ENCODE measurements around the gene DHX40.
A peak's percentile ranks its signal among the peaks of the same experiment; 100 is the strongest.
"Not testable (repeated sequence)": the region's sequence is repeated elsewhere in the genome, so short reads cannot be mapped to it uniquely, and the experiment has no call there.

The DHX40 gene

GRCh38 chr17:59561042-59561441, 4.4 kb upstream of the DHX40 start:
- DNase-seq (ENCODE audit: low read depth in 2 of 2) = no peak

GRCh38 chr17:59565959-59566324, 532 bp downstream of the DHX40 start:
- DNase-seq (ENCODE audit: low read depth in 2 of 2) = peak; percentile 26 to 32

GRCh38 chr17:59569151-59569550, 3.7 kb downstream of the DHX40 start:
- DNase-seq (ENCODE audit: low read depth in 2 of 2) = not testable (repeated sequence)

DNA sequence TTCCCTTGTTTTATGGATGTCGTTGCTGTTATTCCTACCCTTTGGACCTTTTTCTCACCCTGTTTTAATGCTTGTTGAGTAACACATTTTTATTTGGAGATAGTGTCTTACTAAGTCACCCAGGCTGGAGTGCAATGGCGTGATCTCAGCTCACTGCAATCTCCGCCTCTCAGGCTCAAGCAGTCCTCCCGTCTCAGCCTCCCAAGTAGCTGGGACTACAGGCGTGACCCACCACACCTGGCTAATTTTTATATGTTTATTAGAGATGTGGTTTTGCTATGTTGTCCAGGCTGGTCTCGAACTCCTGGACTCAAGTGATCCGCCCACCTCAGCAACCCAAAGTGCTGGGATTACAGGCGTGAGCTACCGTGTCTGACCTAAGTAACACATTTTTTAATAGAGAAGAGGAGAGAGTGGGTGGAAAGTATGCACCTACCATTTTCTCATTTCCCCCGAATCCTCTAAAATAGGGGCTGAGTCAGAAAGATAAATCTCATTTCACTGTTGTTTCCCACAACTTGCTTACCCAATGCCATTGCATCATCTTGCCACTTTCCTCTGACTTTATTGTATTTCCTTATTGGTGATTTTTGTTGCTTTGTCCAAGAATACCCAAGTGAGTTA, 7.0 kb downstream of the DHX40 start:
- no peak for DNase-seq (ENCODE audit: low read depth in 2 of 2)

GRCh38 chr17:59584168-59584567, 18.8 kb downstream of the DHX40 start:
- DNase-seq (ENCODE audit: low read depth in 2 of 2) = not testable (repeated sequence)

- DNase-seq (ENCODE audit: low read depth in 2 of 2) = no peak
Observed at GRCh38 chr17:59600169-59600568, 34.8 kb downstream of the DHX40 start.

- DNase-seq (ENCODE audit: low read depth in 2 of 2) = no peak
Observed at GRCh38 chr17:59601130-59601529, 35.7 kb downstream of the DHX40 start.

GRCh38 chr17:59607061-59607460, 41.7 kb downstream of the DHX40 start:
- no peak for DNase-seq (ENCODE audit: low read depth in 2 of 2)

DNA sequence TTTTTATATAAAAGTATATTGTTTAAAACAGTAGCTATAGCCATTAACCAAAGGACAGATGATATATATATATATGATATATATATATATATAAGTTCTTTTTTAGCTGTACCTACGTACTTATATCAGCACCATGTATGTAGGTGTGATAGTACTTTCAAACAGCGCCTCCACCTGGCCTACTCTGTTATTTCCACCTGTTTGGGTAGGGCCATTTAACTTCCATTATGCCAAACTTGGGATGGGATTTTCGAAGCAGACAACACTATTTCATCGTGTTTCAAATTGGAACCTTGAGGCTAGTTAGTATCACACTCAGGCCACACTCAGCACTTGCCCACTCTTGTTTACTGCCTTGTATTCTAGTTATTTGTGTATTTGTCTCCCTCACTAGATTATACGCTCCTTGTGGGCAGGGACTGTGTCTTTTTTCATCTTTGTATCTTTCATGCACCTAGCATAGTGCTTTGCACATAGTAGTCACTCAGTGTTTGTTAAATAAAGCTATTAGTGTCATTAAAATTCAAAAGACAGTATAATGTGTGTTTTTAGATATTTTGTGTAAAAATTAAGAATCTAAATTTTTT, 42.5 kb downstream of the DHX40 start:
- peak; percentile 26 to 49 for DNase-seq (ENCODE audit: low read depth in 2 of 2)

DNA sequence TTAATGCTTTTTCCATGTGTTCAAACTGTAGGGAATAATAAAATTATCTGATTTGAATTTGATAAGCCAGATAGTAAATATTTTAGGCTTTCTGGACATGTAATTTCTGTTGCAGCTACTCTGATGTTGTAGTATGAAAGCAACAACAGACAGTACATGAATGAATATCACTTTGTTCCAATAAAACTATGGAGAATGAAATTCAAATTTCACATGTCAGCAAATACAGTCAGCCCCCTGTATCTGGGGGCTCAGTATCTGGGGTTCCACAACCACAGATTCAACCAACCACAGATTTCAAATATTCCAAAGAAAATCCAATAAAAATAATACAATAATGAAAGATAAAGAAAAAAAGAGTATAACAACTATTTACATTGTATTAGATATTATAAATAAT, 46.1 kb downstream of the DHX40 start:
- no peak for DNase-seq (ENCODE audit: low read depth in 2 of 2)

GRCh38 chr17:59616253-59616920, 51.0 kb downstream of the DHX40 start:
- no peak for DNase-seq (ENCODE audit: low read depth in 2 of 2)

DNA sequence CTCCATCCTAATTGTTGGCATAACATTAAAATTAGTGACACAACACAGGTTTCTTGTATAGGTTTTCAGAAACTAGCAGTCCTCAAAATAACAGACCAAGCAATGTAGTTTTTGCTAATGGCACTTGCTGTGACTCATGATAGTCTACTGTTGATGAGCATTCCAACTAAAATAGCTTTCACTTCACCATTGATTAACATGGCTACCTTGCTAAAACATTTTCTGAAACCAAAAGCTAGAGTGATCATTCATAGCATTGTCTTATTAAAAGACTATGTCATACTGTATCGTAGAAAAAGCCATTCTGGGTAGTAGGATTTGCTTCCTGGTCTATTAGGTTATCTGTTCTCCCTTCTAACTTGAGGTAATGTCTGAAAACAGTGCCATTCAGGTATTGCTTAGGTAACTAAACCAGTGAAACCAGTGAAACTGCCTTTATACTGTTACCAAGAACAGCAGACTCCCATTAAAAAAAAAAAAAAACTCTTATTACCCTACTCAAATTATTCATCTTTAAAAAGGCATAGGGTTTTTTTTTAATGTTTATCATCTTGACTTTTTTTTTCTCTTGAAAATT, 51.8 kb downstream of the DHX40 start:
- no peak for DNase-seq (ENCODE audit: low read depth in 2 of 2)

DNA sequence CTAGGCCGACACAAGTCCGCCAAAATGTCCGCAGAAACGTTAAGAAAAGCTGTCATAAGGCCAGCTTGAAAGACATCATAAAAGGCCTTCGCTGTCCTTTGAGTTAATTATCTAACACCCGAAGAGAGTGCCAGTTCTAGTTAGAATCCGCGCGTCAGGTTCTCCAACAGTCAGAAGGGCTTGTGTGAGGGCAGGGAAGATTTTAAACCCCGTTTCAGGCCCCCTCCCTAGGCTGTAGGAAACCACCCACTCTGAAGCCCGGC, 53.6 kb downstream of the DHX40 start:
- no peak for DNase-seq (ENCODE audit: low read depth in 2 of 2)

DNA sequence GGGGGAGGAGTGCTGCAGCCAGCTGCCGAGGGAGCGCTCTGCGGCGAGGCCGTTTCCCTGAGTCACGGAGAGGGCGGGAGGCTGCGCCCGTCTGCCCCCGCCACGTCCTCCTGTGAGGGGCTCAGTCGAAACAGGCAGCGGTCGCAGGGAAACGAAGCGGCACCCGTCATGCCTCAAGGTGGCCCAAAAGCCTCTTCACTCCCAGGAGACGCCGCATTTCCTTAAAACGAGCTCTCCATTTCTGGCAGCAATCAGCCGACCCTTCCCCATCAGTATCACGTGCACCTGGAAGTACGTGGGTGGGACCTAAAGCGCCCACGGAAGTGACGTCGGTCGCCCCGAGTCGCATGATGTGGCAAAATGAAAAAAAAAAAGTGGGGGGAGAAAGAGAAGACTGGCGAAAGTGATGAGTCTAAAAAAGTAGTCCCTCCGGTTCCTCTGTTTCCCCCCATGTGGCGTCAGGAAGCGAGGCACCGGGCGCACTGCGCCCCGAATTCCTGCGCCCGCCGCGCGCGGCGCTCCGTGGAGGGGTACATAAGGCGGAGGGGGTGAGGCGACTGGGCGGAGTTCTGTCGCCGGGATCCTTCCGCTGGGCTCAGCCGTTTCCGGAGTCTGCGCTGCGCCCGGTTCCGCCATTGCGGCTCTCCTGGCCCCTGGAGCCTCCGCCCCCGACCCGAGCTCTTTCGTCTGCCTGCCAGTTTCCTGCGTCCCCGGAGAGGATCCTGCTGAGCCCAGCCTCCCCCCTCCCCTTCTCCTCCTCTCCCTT, 54.1 kb downstream of the DHX40 start, which contains the start of gene CLTC:
TSS of gene CLTC (plus strand) at position 598 of the 766 bp plus-strand sequence. CDS start 237 bp downstream, outside the sequence.
- DNase-seq (ENCODE audit: low read depth in 2 of 2) = peak; percentile 88 to 93

DNA sequence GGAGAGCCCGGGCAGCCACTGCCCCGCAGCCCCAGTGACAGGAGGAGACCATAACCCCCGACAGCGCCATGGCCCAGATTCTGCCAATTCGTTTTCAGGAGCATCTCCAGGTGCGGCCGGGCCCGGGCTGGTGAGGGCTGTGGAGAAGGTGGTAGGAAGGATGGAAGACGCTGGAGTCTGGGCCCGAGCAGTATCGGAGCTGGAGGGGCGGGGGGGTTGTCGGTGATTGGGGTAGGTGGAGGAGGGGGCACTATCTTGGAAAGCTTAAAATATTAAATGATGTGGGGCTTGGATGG, 54.6 kb downstream of the DHX40 start:
- DNase-seq (ENCODE audit: low read depth in 2 of 2) = no peak

GRCh38 chr17:59620518-59621259, 55.3 kb downstream of the DHX40 start:
- peak; percentile 38 to 45 for DNase-seq (ENCODE audit: low read depth in 2 of 2)

- no peak for DNase-seq (ENCODE audit: low read depth in 2 of 2)
Observed at GRCh38 chr17:59621771-59622170, 56.4 kb downstream of the DHX40 start.

DNA sequence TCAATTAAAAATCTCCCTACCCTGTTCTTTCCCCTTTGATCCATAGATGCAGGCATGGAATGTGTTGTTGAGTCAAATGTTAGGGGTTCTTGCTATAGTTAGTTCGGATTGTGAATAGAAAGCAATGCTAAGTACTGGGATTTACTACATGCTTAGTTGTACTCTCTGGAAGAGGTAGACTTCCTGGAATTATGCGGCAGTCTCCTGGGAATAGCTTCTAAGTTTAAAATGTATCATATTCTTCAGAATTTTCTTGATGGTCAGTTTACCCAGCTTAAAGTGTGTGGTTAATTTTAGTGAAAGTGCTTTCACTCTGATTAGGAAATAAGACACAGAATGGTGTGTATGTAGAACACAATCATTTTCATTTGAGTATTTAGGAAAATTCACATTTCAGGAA, 57.7 kb downstream of the DHX40 start:
- DNase-seq (ENCODE audit: low read depth in 2 of 2) = no peak

- no peak for DNase-seq (ENCODE audit: low read depth in 2 of 2)
Observed at GRCh38 chr17:59626756-59627155, 61.3 kb downstream of the DHX40 start.

- no peak for DNase-seq (ENCODE audit: low read depth in 2 of 2)
Observed at GRCh38 chr17:59627274-59627673, 61.9 kb downstream of the DHX40 start.

- no peak for DNase-seq (ENCODE audit: low read depth in 2 of 2)
Observed at GRCh38 chr17:59627770-59628171, 62.4 kb downstream of the DHX40 start.

DNA sequence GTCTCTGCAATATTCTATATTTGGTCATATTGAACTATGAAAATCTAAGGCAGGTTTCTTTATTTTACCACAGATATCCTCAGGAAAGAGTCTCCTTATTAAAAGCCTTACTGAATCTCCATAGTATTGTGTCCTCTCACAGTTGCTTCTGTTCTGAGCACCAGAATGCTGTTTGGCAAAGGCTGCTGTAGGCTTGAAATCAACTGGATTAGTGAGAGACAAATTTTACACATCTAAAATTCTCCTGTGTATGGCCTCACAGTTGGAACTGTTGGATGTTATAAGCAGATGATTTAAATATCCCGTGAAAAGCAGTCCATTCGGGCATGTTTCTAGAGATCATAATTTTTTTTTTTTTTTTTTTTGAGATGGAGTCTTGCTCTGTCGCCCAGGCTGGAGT, 63.8 kb downstream of the DHX40 start:
- DNase-seq (ENCODE audit: low read depth in 2 of 2) = no peak

Measured in stimulated activated CD4-positive, alpha-beta T cell treated with anti-CD3 and anti-CD28 coated beads, Interleukin-4, amount 100 ng/mL, for 48 hours (primary cell).